DND-41 (cell line): Measurements from ENCODE around the gene RBM20.
A peak's percentile ranks its signal among the peaks of the same experiment; 100 is the strongest.

Source experiments
- ATAC-seq: fragments of 200-7000 bp; cut with Tn5 transposase; 3 replicates; pipeline ENCODE4 v1.9.1; 2021; ENCODE audit warnings: low read depth; ENCODE audit not compliant: insufficient read depth
- DNase-seq: peaks from one replicate; pipeline ENCODE4 v3.0.0-alpha.2; 2020
- H2AFZ ChIP-seq: 2 replicates; pipeline ENCODE4 v1.6.0; 2012; ENCODE audit warnings: low read depth, low read length
- H3K27ac ChIP-seq: 2 replicates; pipeline ENCODE4 v1.5.1; 2012; ENCODE audit warnings: low read length, inconsistent platforms
- H3K27me3 ChIP-seq: fragments of 200-600 bp; sonication (generic); 2 replicates; pipeline ENCODE4 v1.6.0; 2012; ENCODE audit warnings: low read length, mild to moderate bottlenecking, inconsistent platforms; ENCODE audit not compliant: insufficient read depth, poor library complexity
- H3K36me3 ChIP-seq: 2 replicates; pipeline ENCODE4 v1.5.1; 2012; ENCODE audit warnings: low read length, inconsistent platforms; ENCODE audit not compliant: insufficient read depth
- H3K4me1 ChIP-seq: 2 replicates; pipeline ENCODE4 v1.5.1; 2012; ENCODE audit warnings: mild to moderate bottlenecking, low read length; ENCODE audit not compliant: insufficient read depth
- H3K4me2 ChIP-seq: 2 replicates; pipeline ENCODE4 v1.6.0; 2012; ENCODE audit warnings: mild to moderate bottlenecking, moderate library complexity, low read length, inconsistent platforms; ENCODE audit not compliant: insufficient read depth
- H3K4me3 ChIP-seq, 2 experiments: fragments of 200-600 bp in 1 of 2; shearing (Covaris generic) in 1 of 2; 2 replicates each; pipeline ENCODE4 v1.5.1; 2012 to 2016; ENCODE audit warnings: inconsistent platforms in 2 of 2, low read length in 2 of 2, mild to moderate bottlenecking in 2 of 2, low read depth in 1 of 2, moderate library complexity in 1 of 2
- H3K79me2 ChIP-seq: 2 replicates; pipeline ENCODE4 v1.6.0; 2012; ENCODE audit warnings: low read length, inconsistent platforms; ENCODE audit not compliant: insufficient read depth
- H3K9ac ChIP-seq: 2 replicates; pipeline ENCODE4 v1.6.0; 2012; ENCODE audit warnings: low read depth, mild to moderate bottlenecking, inconsistent platforms, low read length, moderate library complexity
- H3K9me3 ChIP-seq: 2 replicates; pipeline ENCODE4 v1.5.1; 2012; ENCODE audit warnings: low read length, moderate library complexity, mild to moderate bottlenecking, inconsistent platforms; ENCODE audit not compliant: insufficient read depth, severe bottlenecking
- H4K20me1 ChIP-seq: 2 replicates; pipeline ENCODE4 v1.6.0; 2012; ENCODE audit warnings: low read length; ENCODE audit not compliant: insufficient read depth
- EZH2 ChIP-seq: IDR thresholded peaks from 3 replicates; pipeline ENCODE4 v1.6.1; 2012; ENCODE audit warnings: borderline replicate concordance, low read depth, mild to moderate bottlenecking, moderate library complexity, low read length, inconsistent platforms; ENCODE audit not compliant: severe bottlenecking
- TF ChIP-seq, protein P1 (sequence below): IDR thresholded peaks from 2 replicates; pipeline ENCODE4 v1.5.1; 2012; ENCODE audit warnings: borderline replicate concordance, low read length, moderate library complexity, mild to moderate bottlenecking; ENCODE audit not compliant: poor library complexity, severe bottlenecking; ENCODE audit errors: extremely low read depth

Gene RBM20

DNA sequence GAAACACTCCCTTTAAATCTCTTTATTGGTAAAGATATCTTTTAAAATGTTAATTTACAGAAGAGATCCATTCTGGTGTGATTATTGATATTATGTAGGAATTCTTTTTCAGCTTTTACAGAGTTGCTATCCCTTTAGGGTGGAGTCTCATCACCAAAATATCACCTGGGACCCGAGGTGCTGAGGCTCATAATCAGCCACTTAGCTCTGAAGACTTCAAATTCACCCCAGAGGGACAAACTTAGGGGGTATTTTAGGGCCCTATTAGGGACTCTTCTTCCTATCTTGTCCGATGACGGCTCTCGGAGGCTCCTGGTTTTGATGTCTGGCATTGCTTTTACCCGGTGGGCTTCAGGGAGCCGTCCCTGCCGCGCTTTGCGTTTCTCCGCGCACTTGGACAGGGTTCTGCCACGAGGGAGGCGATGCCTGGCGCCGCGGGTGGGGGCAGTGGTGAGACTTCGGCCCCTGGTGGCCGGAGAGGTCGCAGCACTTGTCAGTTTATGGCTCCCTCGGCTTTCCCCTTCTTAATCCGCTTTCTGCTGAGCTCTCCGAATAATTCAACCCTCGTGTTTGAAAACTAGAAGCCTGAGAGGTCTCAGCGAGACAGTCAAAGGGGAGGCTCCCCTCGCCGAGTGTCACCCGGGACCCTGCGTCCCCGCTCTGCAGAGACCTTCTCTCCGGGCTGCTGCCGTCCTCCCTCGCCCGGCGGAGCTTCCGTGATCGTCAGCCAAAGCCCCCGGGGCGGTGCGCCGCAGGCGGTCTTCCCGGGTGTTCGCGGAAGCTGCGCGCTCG, 27.8 kb downstream of the RBM20 start:
- no peaks in the 10 kb centered on the region for H3K79me2 ChIP-seq
- ATAC-seq (no peak), DNase-seq (no peak)
- H3K4me1 ChIP-seq: no peaks in the 10 kb centered on the region
- peaks cover 16% of the 10 kb centered on the region for H3K27me3 ChIP-seq
- no peak overlapping the region for H2AFZ ChIP-seq
- H3K9me3 ChIP-seq: no peaks in the 10 kb centered on the region
- no peaks in the 10 kb centered on the region for H4K20me1 ChIP-seq
- no peak overlapping the region for H3K4me2 ChIP-seq
- no peak overlapping the region for H3K4me3 ChIP-seq
- H3K36me3 ChIP-seq: no peaks in the 10 kb centered on the region
- H3K27ac ChIP-seq: no peak overlapping the region
- H3K9ac ChIP-seq: no peak overlapping the region
- TF ChIP-seq, protein P1, sequence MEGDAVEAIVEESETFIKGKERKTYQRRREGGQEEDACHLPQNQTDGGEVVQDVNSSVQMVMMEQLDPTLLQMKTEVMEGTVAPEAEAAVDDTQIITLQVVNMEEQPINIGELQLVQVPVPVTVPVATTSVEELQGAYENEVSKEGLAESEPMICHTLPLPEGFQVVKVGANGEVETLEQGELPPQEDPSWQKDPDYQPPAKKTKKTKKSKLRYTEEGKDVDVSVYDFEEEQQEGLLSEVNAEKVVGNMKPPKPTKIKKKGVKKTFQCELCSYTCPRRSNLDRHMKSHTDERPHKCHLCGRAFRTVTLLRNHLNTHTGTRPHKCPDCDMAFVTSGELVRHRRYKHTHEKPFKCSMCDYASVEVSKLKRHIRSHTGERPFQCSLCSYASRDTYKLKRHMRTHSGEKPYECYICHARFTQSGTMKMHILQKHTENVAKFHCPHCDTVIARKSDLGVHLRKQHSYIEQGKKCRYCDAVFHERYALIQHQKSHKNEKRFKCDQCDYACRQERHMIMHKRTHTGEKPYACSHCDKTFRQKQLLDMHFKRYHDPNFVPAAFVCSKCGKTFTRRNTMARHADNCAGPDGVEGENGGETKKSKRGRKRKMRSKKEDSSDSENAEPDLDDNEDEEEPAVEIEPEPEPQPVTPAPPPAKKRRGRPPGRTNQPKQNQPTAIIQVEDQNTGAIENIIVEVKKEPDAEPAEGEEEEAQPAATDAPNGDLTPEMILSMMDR: peak; percentile 18
- no peak for TF ChIP-seq EZH2

DNA sequence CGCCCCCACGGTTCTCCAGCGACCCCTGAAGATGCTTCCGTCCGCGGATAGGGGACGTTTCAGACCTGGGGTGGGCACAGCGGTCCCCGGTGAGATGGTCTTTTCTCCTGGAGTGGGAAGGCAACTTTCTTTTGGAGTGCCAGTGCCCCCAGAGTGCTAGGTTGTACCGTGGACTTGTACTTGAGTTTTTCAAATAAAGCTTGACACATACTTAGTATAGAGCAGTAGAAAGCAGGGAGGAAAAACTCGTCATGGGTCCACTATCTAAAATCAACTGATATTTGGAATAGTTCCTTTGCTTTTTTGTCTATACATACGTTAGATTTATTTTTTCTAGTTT, 28.4 kb downstream of the RBM20 start:
- Histone ChIP-seq H3K79me2 (no peaks in the 10 kb centered on the region), H4K20me1 (no peaks in the 10 kb centered on the region), H3K27ac (no peak overlapping the region), H2AFZ (no peak overlapping the region), H3K9me3 (no peaks in the 10 kb centered on the region), H3K27me3 (peaks cover 13% of the 10 kb centered on the region), H3K4me3 (no peak overlapping the region), H3K4me1 (no peaks in the 10 kb centered on the region), H3K9ac (no peak overlapping the region), H3K36me3 (no peaks in the 10 kb centered on the region), H3K4me2 (no peak overlapping the region)
- DNase-seq (no peak), ATAC-seq (no peak)
- TF ChIP-seq, protein P1: no peak
- no peak for TF ChIP-seq EZH2

DNA sequence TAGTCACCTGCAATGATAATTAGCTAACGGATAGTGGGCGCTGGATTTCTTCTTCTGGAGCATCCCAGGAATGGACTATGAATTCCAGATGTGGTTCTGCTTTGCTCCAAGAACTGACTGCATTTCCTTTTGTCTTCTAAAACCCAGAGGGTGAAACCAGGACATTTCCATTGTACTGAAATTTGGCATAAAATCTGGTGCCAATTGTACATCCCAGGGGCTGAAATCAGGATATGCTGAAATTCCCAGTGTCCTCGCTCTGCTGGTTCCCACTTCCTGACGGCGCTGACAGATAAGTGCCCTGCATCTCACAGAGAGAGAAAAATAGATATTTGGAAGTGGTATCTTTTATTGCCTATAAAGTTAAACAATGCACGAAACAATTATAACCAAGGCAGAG, 31.9 kb downstream of the RBM20 start:
- H3K27me3 ChIP-seq: peaks cover 8% of the 10 kb centered on the region
- no peak overlapping the region for H3K27ac ChIP-seq
- no peak overlapping the region for H3K4me2 ChIP-seq
- no peaks in the 10 kb centered on the region for H3K4me1 ChIP-seq
- DNase-seq (no peak), ATAC-seq (no peak)
- no peak overlapping the region for H2AFZ ChIP-seq
- H3K9me3 ChIP-seq: no peaks in the 10 kb centered on the region
- H4K20me1 ChIP-seq: no peaks in the 10 kb centered on the region
- no peaks in the 10 kb centered on the region for H3K79me2 ChIP-seq
- H3K4me3 ChIP-seq: no peak overlapping the region
- TF ChIP-seq, protein P1: no peak
- TF ChIP-seq EZH2: no peak
- no peaks in the 10 kb centered on the region for H3K36me3 ChIP-seq
- no peak overlapping the region for H3K9ac ChIP-seq
